HepG2 (cell line): ENCODE results near the gene TCAP. TPM values are rescaled to one million over a fixed set of nuclear protein-coding genes. Genes with fewer than 3 reads are reported as not detected.

Experiments used
- AKAP8 ChIP-seq: sonication (generic); formaldehyde crosslinking; IDR thresholded peaks from 2 replicates; pipeline ENCODE4 v1.5.1; 2020; ENCODE audit warnings: mild to moderate bottlenecking, missing genetic modification reagents
- ATF4 ChIP-seq, 2 experiments: fragments of 450-650 bp in 1 of 2; sonication (generic) in 1 of 2; formaldehyde crosslinking; IDR thresholded peaks; 2 replicates each; pipeline versions ENCODE4 v1.5.0 to v1.8.0; 2020 to 2022; ENCODE audit warnings: mild to moderate bottlenecking in 1 of 2, missing genetic modification reagents in 1 of 2
- ATF6 ChIP-seq: sonication (generic); formaldehyde crosslinking; conservative IDR thresholded peaks from 2 replicates; pipeline ENCODE4 v1.4.0; 2020; ENCODE audit warnings: missing genetic modification reagents
- BHLHE40 ChIP-seq: IDR thresholded peaks from 2 replicates; pipeline ENCODE4 v1.6.1; 2011; ENCODE audit warnings: low read length, improper control_type of control experiment
- CBX5 ChIP-seq: sonication (generic); formaldehyde crosslinking; IDR thresholded peaks from 2 replicates; pipeline ENCODE4 v1.4.0; 2020; ENCODE audit warnings: missing genetic modification reagents, borderline replicate concordance
- GABPB1 ChIP-seq: IDR thresholded peaks from 2 replicates; pipeline ENCODE4 v1.6.1; 2016; ENCODE audit warnings: mild to moderate bottlenecking, missing genetic modification reagents, moderate library complexity, missing compliant biosample characterization
- HMG20A ChIP-seq: IDR thresholded peaks from 2 replicates; pipeline ENCODE4 v1.6.1; 2016; ENCODE audit warnings: borderline replicate concordance
- KLF16 ChIP-seq, 2 experiments: sonication (generic) in 1 of 2; formaldehyde crosslinking in 1 of 2; IDR thresholded peaks; 2 replicates each; pipeline versions ENCODE4 v1.6.1 to v1.8.0; 2016 to 2023; ENCODE audit warnings: missing genetic modification reagents in 2 of 2, missing compliant biosample characterization in 1 of 2
- MYNN ChIP-seq: sonication (generic); formaldehyde crosslinking; IDR thresholded peaks from 2 replicates; pipeline ENCODE4 v1.4.0; 2020; ENCODE audit warnings: mild to moderate bottlenecking, low read depth, missing genetic modification reagents
- NFIC ChIP-seq: IDR thresholded peaks from 2 replicates; pipeline ENCODE4 v1.6.1; 2012; ENCODE audit warnings: mild to moderate bottlenecking, low read length, inconsistent platforms
- PAWR ChIP-seq: sonication (generic); formaldehyde crosslinking; IDR thresholded peaks from 2 replicates; pipeline ENCODE4 v1.4.0; 2020; ENCODE audit warnings: missing genetic modification reagents, mild to moderate bottlenecking, borderline replicate concordance
- REPIN1 ChIP-seq: sonication (generic); formaldehyde crosslinking; IDR thresholded peaks from 2 replicates; pipeline ENCODE4 v1.8.0; 2022; ENCODE audit warnings: missing genetic modification reagents, low read depth, mild to moderate bottlenecking, borderline replicate concordance
- TBP ChIP-seq: sonication (generic); formaldehyde crosslinking; IDR thresholded peaks from 2 replicates; pipeline ENCODE4 v1.5.0; 2020; ENCODE audit warnings: missing genetic modification reagents
- ZBTB3 ChIP-seq: sonication (generic); formaldehyde crosslinking; IDR thresholded peaks from 2 replicates; pipeline ENCODE4 v1.4.0; 2020; ENCODE audit warnings: low read depth, mild to moderate bottlenecking, moderate library complexity, missing genetic modification reagents, borderline replicate concordance
- ZBTB8A ChIP-seq: sonication (generic); formaldehyde crosslinking; IDR thresholded peaks from 2 replicates; pipeline ENCODE4 v1.4.0; 2020; ENCODE audit warnings: mild to moderate bottlenecking, low read depth, missing genetic modification reagents, borderline replicate concordance
- ZFX ChIP-seq: sonication (generic); formaldehyde crosslinking; IDR thresholded peaks from 2 replicates; pipeline ENCODE4 v1.4.0; 2020; ENCODE audit warnings: mild to moderate bottlenecking, low read depth, missing genetic modification reagents, moderate library complexity
- ZMAT5 ChIP-seq: sonication (generic); formaldehyde crosslinking; IDR thresholded peaks from 2 replicates; pipeline ENCODE4 v1.5.0; 2020; ENCODE audit warnings: mild to moderate bottlenecking, low read depth, missing genetic modification reagents, borderline replicate concordance
- ZNF225 ChIP-seq: sonication (generic); formaldehyde crosslinking; IDR thresholded peaks from 2 replicates; pipeline ENCODE4 v1.4.0; 2020; ENCODE audit warnings: mild to moderate bottlenecking, missing genetic modification reagents
- ZNF251 ChIP-seq: sonication (generic); formaldehyde crosslinking; IDR thresholded peaks from 2 replicates; pipeline ENCODE4 v1.9.0; 2021; ENCODE audit warnings: mild to moderate bottlenecking, missing genetic modification reagents
- ZNF260 ChIP-seq: sonication (generic); formaldehyde crosslinking; IDR thresholded peaks from 2 replicates; pipeline ENCODE4 v1.4.0; 2020; ENCODE audit warnings: missing genetic modification reagents, low read depth, mild to moderate bottlenecking, borderline replicate concordance
- ZNF382 ChIP-seq: sonication (generic); formaldehyde crosslinking; IDR thresholded peaks from 2 replicates; pipeline ENCODE4 v1.5.0; 2020; ENCODE audit warnings: missing genetic modification reagents, mild to moderate bottlenecking, borderline replicate concordance
- ZNF552 ChIP-seq: sonication (generic); formaldehyde crosslinking; IDR thresholded peaks from 2 replicates; pipeline ENCODE4 v1.9.0; 2022; ENCODE audit warnings: missing genetic modification reagents, mild to moderate bottlenecking, borderline replicate concordance
- ZNF597 ChIP-seq: sonication (generic); formaldehyde crosslinking; IDR thresholded peaks from 2 replicates; pipeline ENCODE4 v1.5.0; 2020; ENCODE audit warnings: missing genetic modification reagents
- ZNF773 ChIP-seq: sonication (generic); formaldehyde crosslinking; IDR thresholded peaks from 2 replicates; pipeline ENCODE4 v1.4.0; 2020; ENCODE audit warnings: missing genetic modification reagents, borderline replicate concordance
- ZNF782 ChIP-seq: sonication (generic); formaldehyde crosslinking; IDR thresholded peaks from 2 replicates; pipeline ENCODE4 v1.4.0; 2020; ENCODE audit warnings: missing genetic modification reagents, mild to moderate bottlenecking, borderline replicate concordance
- polyA plus RNA-seq, 8 experiments: library from polyadenylated mRNA; depleted of rRNA in 3 of 8; stranded (reverse) in 7 of 8; unstranded in 1 of 8; fragments of >200 nt; fragmentation: Illumina TruSeq in 4 of 8; extraction: Trizol in 4 of 8; gene quantifications; 2 replicates each; pipeline versions ENCODE4 v1.2.1 to v1.2.3, GENCODE V29; 2011 to 2016; ENCODE audit warnings: low read depth in 4 of 8, missing spikeins in 1 of 8, mixed read lengths in 1 of 8; ENCODE audit not compliant: insufficient read depth in 1 of 8
- total RNA-seq, 5 experiments: library from RNA; depleted of rRNA; stranded (reverse); fragments of >200 nt; fragmentation: Illumina TruSeq; extraction: Trizol; gene quantifications; 2 replicates each; pipeline ENCODE4 v1.2.3, GENCODE V29; 2016; ENCODE audit warnings: low read depth in 1 of 5

TCAP gene
- total and polyA plus RNA-seq, 2 of the 13 experiments (the other 11 are each of a cell fraction or from before 2014, with no cell fraction given), result 0.24 to 0.65 TPM

GRCh38 chr17:39702901-39703893 lies 38.0 kb downstream of the TCAP start (continued):
- TF ChIP-seq ZNF782 (CRISPR knock-in tag) (peak; percentile 46; the same call in 1 of the 2 replicates), TBP (CRISPR knock-in tag) (no peak), ATF6 (no peak), ZBTB3 (CRISPR knock-in tag) (peak; percentile 81), AKAP8 (no peak), CBX5 (CRISPR knock-in tag) (no peak), HMG20A (CRISPR knock-in tag) (peak; percentile 63), ZNF225 (CRISPR knock-in tag) (no peak), ZBTB8A (0 out of 2 replicates have a peak, but pooled peaks have one; percentile 47), ZNF773 (no peak), ZNF251 (no peak), ZNF382 (CRISPR knock-in tag) (no peak), ZNF597 (CRISPR knock-in tag) (no peak), BHLHE40 (no peak), KLF16 (CRISPR knock-in tag; IDR thresholded peaks at IDR 0.05) (peak in 1 of 2 experiments; percentile 56; a peak in 2 of 4 replicates), PAWR (CRISPR knock-in tag) (no peak), ZNF552 (CRISPR knock-in tag) (no peak), NFIC (peak; percentile 62; the same call in 1 of the 2 replicates), MYNN (CRISPR knock-in tag) (no peak), ZMAT5 (CRISPR knock-in tag) (no peak), ATF4 (CRISPR knock-in tag; IDR thresholded peaks at IDR 0.05) (peak in 1 of 2 experiments; percentile 92; a peak in 2 of 4 replicates), ZFX (CRISPR knock-in tag) (peak; percentile 77), REPIN1 (CRISPR knock-in tag) (peak; percentile 71; the same call in 1 of the 2 replicates), GABPB1 (CRISPR knock-in tag) (peak; percentile 66), ZNF260 (CRISPR knock-in tag) (no peak)
